HG02885 (cell line): ENCODE measurements around the gene KLF14.
A peak's percentile ranks its signal among the peaks of the same experiment; 100 is the strongest.
"Not testable (repeated sequence)": the region's sequence is repeated elsewhere in the genome, so short reads cannot be mapped to it uniquely, and the experiment has no call there.

Experiments
- ATAC-seq: cut with Tn5 transposase; IDR thresholded peaks from one replicate; pipeline ENCODE4 v1.9.1; 2021; ENCODE audit warnings: mild to moderate bottlenecking; ENCODE audit not compliant: unreplicated experiment, poor library complexity

Gene KLF14

GRCh38 chr7:130733931-130734814, at the start of gene KLF14:
Gene KLF14, minus strand, starts transcription at chr7:130734207. Its CDS starts 174 bp downstream, at chr7:130734033.
- ATAC-seq, result peak; percentile 66

GRCh38 chr7:130781346-130781745, 47.3 kb upstream of the KLF14 start:
- no peak for ATAC-seq

GRCh38 chr7:130777426-130777825, 43.4 kb upstream of the KLF14 start:
- ATAC-seq, result no peak

GRCh38 chr7:130772456-130772855, 38.4 kb upstream of the KLF14 start:
- ATAC-seq, result not testable (repeated sequence)

GRCh38 chr7:130768854-130769253, 34.8 kb upstream of the KLF14 start:
- no peak for ATAC-seq

GRCh38 chr7:130764569-130764968, 30.6 kb upstream of the KLF14 start:
- ATAC-seq, result not testable (repeated sequence)

GRCh38 chr7:130758429-130759056, 24.5 kb upstream of the KLF14 start:
- no peak for ATAC-seq

GRCh38 chr7:130756316-130756715, 22.3 kb upstream of the KLF14 start:
- ATAC-seq, result no peak

GRCh38 chr7:130752424-130752823, 18.4 kb upstream of the KLF14 start:
- ATAC-seq, result no peak

GRCh38 chr7:130750755-130751154, 16.7 kb upstream of the KLF14 start:
- ATAC-seq, result no peak

- no peak for ATAC-seq
These were observed 14.8 kb upstream of the KLF14 start for GRCh38 chr7:130748531-130749389.

- no peak for ATAC-seq
These were observed 7.5 kb upstream of the KLF14 start for GRCh38 chr7:130741331-130741995.

- no peak for ATAC-seq
These were observed 6.6 kb upstream of the KLF14 start for GRCh38 chr7:130740606-130741005.

GRCh38 chr7:130736298-130736900, 2.4 kb upstream of the KLF14 start:
- no peak for ATAC-seq

GRCh38 chr7:130734815-130735716, 1.1 kb upstream of the KLF14 start:
- ATAC-seq, result no peak

GRCh38 chr7:130732980-130733930, 752 bp downstream of the KLF14 start:
- peak; percentile 49 for ATAC-seq

- no peak for ATAC-seq
These were observed 10.2 kb downstream of the KLF14 start for GRCh38 chr7:130723784-130724183.
